ENCODE data around the gene COL6A3.

COL6A3 gene

DNA sequence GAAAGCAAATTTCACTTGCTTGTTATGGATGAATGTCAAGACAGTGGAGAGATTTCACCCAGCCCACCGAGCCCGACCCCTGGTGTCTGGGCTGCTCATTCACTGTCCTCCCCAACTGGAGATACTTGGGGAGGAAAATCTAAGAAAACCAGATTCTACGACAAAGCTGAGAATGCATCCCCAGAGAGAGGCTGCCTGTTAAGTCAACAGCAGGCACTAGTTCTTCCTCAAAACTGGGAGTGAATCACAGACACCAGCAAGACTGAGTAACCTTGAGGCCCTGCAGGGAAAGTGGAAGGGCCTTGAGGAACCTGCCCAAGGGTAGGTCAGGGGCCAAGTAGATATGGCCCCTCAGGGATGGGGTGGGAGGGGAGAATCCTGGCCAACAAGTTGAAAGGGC is 38.9 kb upstream of the COL6A3 start:
- no peak overlapping the region for H3K4me3 ChIP-seq (ENCODE audit: low read length)
- H3K9me3 ChIP-seq (ENCODE audit: control insufficient read depth, insufficient read depth, low read length) = no peaks in the 10 kb centered on the region
- no peaks in the 10 kb centered on the region for H3K9me2 ChIP-seq (replicated peaks; ENCODE audit: control insufficient read depth, low read length)
- TF ChIP-seq EZH2phosphoT487 (IDR thresholded peaks at IDR 0.05; ENCODE audit: borderline replicate concordance, low read length) = no peak
- TF ChIP-seq, protein P1, sequence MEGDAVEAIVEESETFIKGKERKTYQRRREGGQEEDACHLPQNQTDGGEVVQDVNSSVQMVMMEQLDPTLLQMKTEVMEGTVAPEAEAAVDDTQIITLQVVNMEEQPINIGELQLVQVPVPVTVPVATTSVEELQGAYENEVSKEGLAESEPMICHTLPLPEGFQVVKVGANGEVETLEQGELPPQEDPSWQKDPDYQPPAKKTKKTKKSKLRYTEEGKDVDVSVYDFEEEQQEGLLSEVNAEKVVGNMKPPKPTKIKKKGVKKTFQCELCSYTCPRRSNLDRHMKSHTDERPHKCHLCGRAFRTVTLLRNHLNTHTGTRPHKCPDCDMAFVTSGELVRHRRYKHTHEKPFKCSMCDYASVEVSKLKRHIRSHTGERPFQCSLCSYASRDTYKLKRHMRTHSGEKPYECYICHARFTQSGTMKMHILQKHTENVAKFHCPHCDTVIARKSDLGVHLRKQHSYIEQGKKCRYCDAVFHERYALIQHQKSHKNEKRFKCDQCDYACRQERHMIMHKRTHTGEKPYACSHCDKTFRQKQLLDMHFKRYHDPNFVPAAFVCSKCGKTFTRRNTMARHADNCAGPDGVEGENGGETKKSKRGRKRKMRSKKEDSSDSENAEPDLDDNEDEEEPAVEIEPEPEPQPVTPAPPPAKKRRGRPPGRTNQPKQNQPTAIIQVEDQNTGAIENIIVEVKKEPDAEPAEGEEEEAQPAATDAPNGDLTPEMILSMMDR (IDR thresholded peaks at IDR 0.05; ENCODE audit: low read depth, low read length, poor library complexity, severe bottlenecking) = no peak
- H3K27ac ChIP-seq (ENCODE audit: low read depth, low read length) = no peak overlapping the region
- no peaks in the 10 kb centered on the region for H3F3A ChIP-seq (ENCODE audit: control insufficient read depth, insufficient read depth)
- no peaks in the 10 kb centered on the region for H3K36me3 ChIP-seq (ENCODE audit: control insufficient read depth, low read length)
- no peaks in the 10 kb centered on the region for H3K4me1 ChIP-seq (ENCODE audit: control insufficient read depth, low read length)
- H3K4me2 ChIP-seq (ENCODE audit: low read length) = no peak overlapping the region
- H4K20me1 ChIP-seq (ENCODE audit: control insufficient read depth, insufficient read depth, low read depth, low read length) = no peaks in the 10 kb centered on the region
- H3K27me3 ChIP-seq (ENCODE audit: control insufficient read depth, low read length) = 0 out of 2 replicates have a peak, but pooled peaks cover 2% of the 10 kb centered on the region
- no peaks in the 10 kb centered on the region for H3K79me2 ChIP-seq (ENCODE audit: control insufficient read depth, low read length)

DNA sequence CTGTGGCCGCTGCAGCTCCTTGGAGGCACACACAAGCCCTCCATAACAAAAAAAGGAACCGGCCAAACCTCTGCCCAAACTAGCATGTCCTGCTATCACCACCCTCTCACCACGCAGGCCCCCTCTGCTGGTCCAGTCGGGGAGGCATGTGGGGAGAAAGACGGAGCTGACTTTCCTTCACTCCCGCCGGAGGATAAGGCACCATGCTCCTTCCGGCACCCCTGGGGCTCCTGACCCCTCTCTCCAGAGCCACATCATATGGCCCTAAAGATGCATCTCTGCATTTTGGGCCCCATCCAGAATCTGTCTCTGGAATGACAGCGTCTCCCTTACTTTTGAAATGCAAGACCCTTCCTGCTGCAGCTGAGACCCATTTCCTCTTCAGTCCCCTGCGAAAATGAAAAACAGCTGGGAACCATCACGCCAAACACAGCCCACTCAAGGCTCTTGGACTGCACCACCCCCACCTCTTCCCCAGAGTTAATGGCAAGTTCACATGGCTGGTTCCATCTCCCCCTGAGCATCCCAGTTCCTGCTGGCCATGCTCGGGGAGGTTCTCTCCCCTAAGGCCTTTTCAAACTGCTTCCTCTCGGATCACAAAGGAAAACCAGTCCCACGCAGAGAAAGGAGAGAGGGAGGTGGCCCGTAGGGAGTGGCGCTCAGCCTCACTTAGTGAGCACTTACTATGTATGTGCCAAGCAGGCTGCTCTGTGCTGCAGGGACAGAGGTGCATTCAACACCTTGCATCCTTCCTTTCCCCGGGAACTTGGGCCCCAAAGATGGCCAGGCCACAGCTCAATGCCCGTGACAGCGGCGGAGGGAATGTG is 37.9 kb upstream of the COL6A3 start:
- no peaks in the 10 kb centered on the region for H3K36me3 ChIP-seq (ENCODE audit: control insufficient read depth, low read length)
- H3K27ac ChIP-seq (ENCODE audit: low read depth, low read length) = no peak overlapping the region
- TF ChIP-seq EZH2phosphoT487 (IDR thresholded peaks at IDR 0.05; ENCODE audit: borderline replicate concordance, low read length) = no peak
- TF ChIP-seq, protein P1 (IDR thresholded peaks at IDR 0.05; ENCODE audit: low read depth, low read length, poor library complexity, severe bottlenecking) = no peak
- no peaks in the 10 kb centered on the region for H3F3A ChIP-seq (ENCODE audit: control insufficient read depth, insufficient read depth)
- no peaks in the 10 kb centered on the region for H3K79me2 ChIP-seq (ENCODE audit: control insufficient read depth, low read length)
- H3K4me2 ChIP-seq (ENCODE audit: low read length) = no peak overlapping the region
- no peaks in the 10 kb centered on the region for H3K4me1 ChIP-seq (ENCODE audit: control insufficient read depth, low read length)
- no peaks in the 10 kb centered on the region for H3K27me3 ChIP-seq (ENCODE audit: control insufficient read depth, low read length)
- H3K9me2 ChIP-seq (replicated peaks; ENCODE audit: control insufficient read depth, low read length) = no peaks in the 10 kb centered on the region
- no peak overlapping the region for H3K4me3 ChIP-seq (ENCODE audit: low read length)
- H3K9me3 ChIP-seq (ENCODE audit: control insufficient read depth, insufficient read depth, low read length) = no peaks in the 10 kb centered on the region
- no peaks in the 10 kb centered on the region for H4K20me1 ChIP-seq (ENCODE audit: control insufficient read depth, insufficient read depth, low read depth, low read length)

DNA sequence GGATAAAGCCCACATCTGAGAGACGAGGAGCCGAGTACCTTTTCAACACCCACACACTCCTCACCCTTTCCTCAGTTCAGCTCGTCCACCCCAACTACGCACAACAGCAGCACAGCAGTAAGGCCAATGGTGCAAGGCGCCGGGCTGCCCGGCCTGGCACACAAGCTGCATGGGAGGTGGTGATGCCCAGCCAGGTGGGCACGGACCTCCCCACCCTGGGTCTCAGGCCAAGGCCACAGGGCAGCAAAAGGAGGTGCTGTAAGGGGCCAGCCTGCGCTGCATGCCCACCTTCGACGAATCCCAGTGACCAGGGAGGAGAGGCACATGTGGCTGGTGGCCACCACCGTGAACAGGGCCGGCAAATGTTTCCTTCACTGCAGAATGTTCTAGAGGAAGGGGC is 36.6 kb upstream of the COL6A3 start:
- no peaks in the 10 kb centered on the region for H3K9me2 ChIP-seq (replicated peaks; ENCODE audit: control insufficient read depth, low read length)
- H3K27ac ChIP-seq (ENCODE audit: low read depth, low read length) = no peak overlapping the region
- H4K20me1 ChIP-seq (ENCODE audit: control insufficient read depth, insufficient read depth, low read depth, low read length) = no peaks in the 10 kb centered on the region
- H3K79me2 ChIP-seq (ENCODE audit: control insufficient read depth, low read length) = no peaks in the 10 kb centered on the region
- no peaks in the 10 kb centered on the region for H3F3A ChIP-seq (ENCODE audit: control insufficient read depth, insufficient read depth)
- H3K4me2 ChIP-seq (ENCODE audit: low read length) = no peak overlapping the region
- H3K4me3 ChIP-seq (ENCODE audit: low read length) = no peak overlapping the region
- H3K4me1 ChIP-seq (ENCODE audit: control insufficient read depth, low read length) = no peaks in the 10 kb centered on the region
- no peaks in the 10 kb centered on the region for H3K9me3 ChIP-seq (ENCODE audit: control insufficient read depth, insufficient read depth, low read length)
- no peaks in the 10 kb centered on the region for H3K27me3 ChIP-seq (ENCODE audit: control insufficient read depth, low read length)
- TF ChIP-seq, protein P1 (IDR thresholded peaks at IDR 0.05; ENCODE audit: low read depth, low read length, poor library complexity, severe bottlenecking) = no peak
- no peak for TF ChIP-seq EZH2phosphoT487 (IDR thresholded peaks at IDR 0.05; ENCODE audit: borderline replicate concordance, low read length)
- no peaks in the 10 kb centered on the region for H3K36me3 ChIP-seq (ENCODE audit: control insufficient read depth, low read length)

Data from DOHH2 (cell line).